ENCODE measurements around the gene MFSD2A.

The MFSD2A gene

GRCh38 chr1:39954324-39954869 lies 548 bp upstream of the MFSD2A start:
- no peak for ATAC-seq
- TF ChIP-seq ZNF70 (CRISPR knock-in tag; IDR thresholded peaks at IDR 0.05), result no peak
- no peak for TF ChIP-seq ZC3H10 (CRISPR knock-in tag; IDR thresholded peaks at IDR 0.05)
- TF ChIP-seq ZFP30 (CRISPR knock-in tag; IDR thresholded peaks at IDR 0.05), result no peak
- no peak for TF ChIP-seq TCF4 (CRISPR knock-in tag; IDR thresholded peaks at IDR 0.05; ENCODE audit: borderline replicate concordance)
- TF ChIP-seq ZFP3 (CRISPR knock-in tag; IDR thresholded peaks at IDR 0.05), result no peak
- no peak for TF ChIP-seq CREB5 (CRISPR knock-in tag; IDR thresholded peaks at IDR 0.05; ENCODE audit: low read depth)
- no peak for TF ChIP-seq ESRRG (CRISPR knock-in tag; IDR thresholded peaks at IDR 0.05)
- TF ChIP-seq RARB (CRISPR knock-in tag; IDR thresholded peaks at IDR 0.05), result no peak
- TF ChIP-seq PPARA (CRISPR knock-in tag; IDR thresholded peaks at IDR 0.05; ENCODE audit: borderline replicate concordance), result no peak
- no peak for TF ChIP-seq ZNF565 (CRISPR knock-in tag; conservative IDR thresholded peaks at IDR 0.05; ENCODE audit: low read depth)
- TF ChIP-seq OSR1 (CRISPR knock-in tag; IDR thresholded peaks at IDR 0.05), result no peak
- TF ChIP-seq ISL1 (CRISPR knock-in tag; IDR thresholded peaks at IDR 0.05), result no peak
- TF ChIP-seq CSRNP3 (CRISPR knock-in tag; IDR thresholded peaks at IDR 0.05), result no peak

- peak; percentile 71 for ATAC-seq
- no peak for TF ChIP-seq ZNF70 (CRISPR knock-in tag; IDR thresholded peaks at IDR 0.05)
- no peak for TF ChIP-seq PPARA (CRISPR knock-in tag; IDR thresholded peaks at IDR 0.05; ENCODE audit: borderline replicate concordance)
- no peak for TF ChIP-seq ARNTL (CRISPR knock-in tag; IDR thresholded peaks at IDR 0.05; ENCODE audit: borderline replicate concordance, low read depth)
- no peak for TF ChIP-seq CSRNP3 (CRISPR knock-in tag; IDR thresholded peaks at IDR 0.05)
- TF ChIP-seq SNAI2 (CRISPR knock-in tag; IDR thresholded peaks at IDR 0.05), result no peak
- no peak for TF ChIP-seq ZFP30 (CRISPR knock-in tag; IDR thresholded peaks at IDR 0.05)
- no peak for TF ChIP-seq OSR1 (CRISPR knock-in tag; IDR thresholded peaks at IDR 0.05)
- TF ChIP-seq GLIS3 (CRISPR knock-in tag; IDR thresholded peaks at IDR 0.05), result no peak
- no peak for TF ChIP-seq ZNF565 (CRISPR knock-in tag; conservative IDR thresholded peaks at IDR 0.05; ENCODE audit: low read depth)
- TF ChIP-seq ZC3H10 (CRISPR knock-in tag; IDR thresholded peaks at IDR 0.05), result no peak
- no peak for TF ChIP-seq PATZ1 (CRISPR knock-in tag; IDR thresholded peaks at IDR 0.05; ENCODE audit: borderline replicate concordance)
- TF ChIP-seq POU6F1 (CRISPR knock-in tag; IDR thresholded peaks at IDR 0.05; ENCODE audit: borderline replicate concordance, low read depth), result no peak
- TF ChIP-seq TOX (CRISPR knock-in tag; IDR thresholded peaks at IDR 0.05; ENCODE audit: borderline replicate concordance), result no peak
- TF ChIP-seq ISL1 (CRISPR knock-in tag; IDR thresholded peaks at IDR 0.05), result no peak
- no peak for TF ChIP-seq CSDC2 (CRISPR knock-in tag; IDR thresholded peaks at IDR 0.05)
These were observed 898 bp downstream of the MFSD2A start for GRCh38 chr1:39955547-39956539.
